ENCODE results near the gene CPT1A.
A peak's percentile ranks its signal among the peaks of the same experiment; 100 is the strongest.

The CPT1A gene

GRCh38 chr11:68803766-68804165, 38.0 kb downstream of the CPT1A start:
- H3K9ac ChIP-seq (ENCODE audit: low read depth, low read length, poor library complexity, severe bottlenecking): no peak overlapping the region
- H4K20me1 ChIP-seq (ENCODE audit: insufficient read depth, low read length, poor library complexity, severe bottlenecking): no peaks in the 10 kb centered on the region
- no peak overlapping the region for H3K4me2 ChIP-seq (ENCODE audit: low read depth, low read length, poor library complexity, severe bottlenecking)
- H3K4me3 ChIP-seq (ENCODE audit: low read length, poor library complexity, severe bottlenecking): no peak overlapping the region
- H3F3A ChIP-seq (ENCODE audit: low read depth): no peaks in the 10 kb centered on the region
- H3K4me1 ChIP-seq (ENCODE audit: insufficient read depth, low read length, poor library complexity, severe bottlenecking): no peaks in the 10 kb centered on the region
- H3K79me2 ChIP-seq (ENCODE audit: insufficient read depth, low read length): no peaks in the 10 kb centered on the region
- no peaks in the 10 kb centered on the region for H3K9me2 ChIP-seq (replicated peaks; ENCODE audit: low read depth, low read length)
- no peaks in the 10 kb centered on the region for H3K9me3 ChIP-seq (ENCODE audit: insufficient read depth, low read depth, low read length)
- H3K27me3 ChIP-seq (ENCODE audit: insufficient read depth, low read length, poor library complexity, severe bottlenecking): no peaks in the 10 kb centered on the region
- no peak for TF ChIP-seq EZH2phosphoT487 (IDR thresholded peaks at IDR 0.05; ENCODE audit: borderline replicate concordance)
- TF ChIP-seq CTCF (conservative IDR thresholded peaks at IDR 0.05; ENCODE audit: low read length): no peak
- peaks cover 79% of the 10 kb centered on the region; the same call in 1 of the 2 replicates for H3K36me3 ChIP-seq (ENCODE audit: insufficient read depth, low read length)
- no peak overlapping the region for H2AFZ ChIP-seq (ENCODE audit: low read length)

GRCh38 chr11:68798221-68798813, 43.4 kb downstream of the CPT1A start:
- no peaks in the 10 kb centered on the region for H3K4me1 ChIP-seq (ENCODE audit: insufficient read depth, low read length, poor library complexity, severe bottlenecking)
- H3K9me3 ChIP-seq (ENCODE audit: insufficient read depth, low read depth, low read length): no peaks in the 10 kb centered on the region
- no peaks in the 10 kb centered on the region for H3K9me2 ChIP-seq (replicated peaks; ENCODE audit: low read depth, low read length)
- TF ChIP-seq EZH2phosphoT487 (IDR thresholded peaks at IDR 0.05; ENCODE audit: borderline replicate concordance): no peak
- TF ChIP-seq CTCF (conservative IDR thresholded peaks at IDR 0.05; ENCODE audit: low read length): peak; percentile 87
- no peak overlapping the region for H3K9ac ChIP-seq (ENCODE audit: low read depth, low read length, poor library complexity, severe bottlenecking)
- peaks cover 83% of the 10 kb centered on the region for H3K36me3 ChIP-seq (ENCODE audit: insufficient read depth, low read length)
- H3K79me2 ChIP-seq (ENCODE audit: insufficient read depth, low read length): no peaks in the 10 kb centered on the region
- H3K4me2 ChIP-seq (ENCODE audit: low read depth, low read length, poor library complexity, severe bottlenecking): no peak overlapping the region
- no peaks in the 10 kb centered on the region for H3K27me3 ChIP-seq (ENCODE audit: insufficient read depth, low read length, poor library complexity, severe bottlenecking)
- H4K20me1 ChIP-seq (ENCODE audit: insufficient read depth, low read length, poor library complexity, severe bottlenecking): no peaks in the 10 kb centered on the region
- H2AFZ ChIP-seq (ENCODE audit: low read length): no peak overlapping the region
- H3K4me3 ChIP-seq (ENCODE audit: low read length, poor library complexity, severe bottlenecking): no peak overlapping the region
- H3F3A ChIP-seq (ENCODE audit: low read depth): no peaks in the 10 kb centered on the region

GRCh38 chr11:68796801-68797200, 44.9 kb downstream of the CPT1A start:
- Histone ChIP-seq H3K9me3 (ENCODE audit: insufficient read depth, low read depth, low read length) (no peaks in the 10 kb centered on the region), H3K9ac (ENCODE audit: low read depth, low read length, poor library complexity, severe bottlenecking) (no peak overlapping the region), H3K79me2 (ENCODE audit: insufficient read depth, low read length) (no peaks in the 10 kb centered on the region), H3F3A (ENCODE audit: low read depth) (no peaks in the 10 kb centered on the region), H4K20me1 (ENCODE audit: insufficient read depth, low read length, poor library complexity, severe bottlenecking) (no peaks in the 10 kb centered on the region), H2AFZ (ENCODE audit: low read length) (no peak overlapping the region), H3K9me2 (replicated peaks; ENCODE audit: low read depth, low read length) (no peaks in the 10 kb centered on the region), H3K4me3 (ENCODE audit: low read length, poor library complexity, severe bottlenecking) (no peak overlapping the region), H3K4me2 (ENCODE audit: low read depth, low read length, poor library complexity, severe bottlenecking) (no peak overlapping the region), H3K27me3 (ENCODE audit: insufficient read depth, low read length, poor library complexity, severe bottlenecking) (no peaks in the 10 kb centered on the region), H3K4me1 (ENCODE audit: insufficient read depth, low read length, poor library complexity, severe bottlenecking) (no peaks in the 10 kb centered on the region), H3K36me3 (ENCODE audit: insufficient read depth, low read length) (peaks cover 85% of the 10 kb centered on the region)
- TF ChIP-seq CTCF (conservative IDR thresholded peaks at IDR 0.05; ENCODE audit: low read length) (no peak), EZH2phosphoT487 (IDR thresholded peaks at IDR 0.05; ENCODE audit: borderline replicate concordance) (no peak)
